HepG2 (cell line): ENCODE data around the gene THOC6. TPM values are rescaled to one million over a fixed set of nuclear protein-coding genes. Genes with fewer than 3 reads are reported as not detected.

Experiments used
- ATAC-seq: fragments of 200-7000 bp; cut with Tn5 transposase; 3 replicates; pipeline ENCODE4 v1.9.1; 2020; ENCODE audit warnings: mild to moderate bottlenecking, moderate library complexity
- BruUV-seq: library from RNA; stranded (reverse); fragments of 400-500 nt; replicated peaks from 2 replicates; lab custom pipeline; 2021; lab: Mats Ljungman, UMichigan
- CTCF ChIA-PET: fragments of 300-600 bp; formaldehyde crosslinking; extraction: SDS; loops from one replicate; lab custom pipeline; 2021; ENCODE audit warnings: low total read pairs, inconsistent platforms, low intra/inter-chr PET ratio; lab: Yijun Ruan, JAX
- POLR2A ChIA-PET: fragments of 350-600 bp; sonication (Branson Sonifier 250); formaldehyde crosslinking; loops from one replicate; lab custom pipeline; 2020; ENCODE audit warnings: antibody characterized with exemption, inconsistent platforms; lab: Yijun Ruan, JAX
- DNase-seq: peaks from one replicate; pipeline ENCODE4 v3.0.0-alpha.2; 2015; ENCODE audit warnings: low spot score
- FAIRE-seq: peaks from 3 replicates; lab custom pipeline; 2011; peaks lifted over from hg19 to GRCh38; lab: Jason Lieb, UNC
- H2AFZ ChIP-seq: one replicate; pipeline ENCODE4 v1.6.1; 2011; ENCODE audit warnings: low read length, inconsistent platforms
- H3K27ac ChIP-seq: fragments of 300-600 bp; 3 replicates; pipeline ENCODE4 v1.8.0; 2011; ENCODE audit warnings: mixed run types, mild to moderate bottlenecking, mixed read lengths, low read length, inconsistent platforms; ENCODE audit not compliant: insufficient read depth; ENCODE audit errors: extremely low read length
- H3K27me3 ChIP-seq, 2 experiments: fragments of 200-600 bp in 1 of 2; 2 replicates in 1 of 2; 3 replicates in 1 of 2; pipeline versions ENCODE4 v1.6.0 to v1.8.0; 2011; ENCODE audit warnings: low read length in 2 of 2, mild to moderate bottlenecking in 2 of 2, moderate library complexity in 2 of 2, inconsistent platforms in 1 of 2; ENCODE audit not compliant: insufficient read depth in 2 of 2, control insufficient read depth in 1 of 2
- H3K36me3 ChIP-seq, 2 experiments: fragments of 200-600 bp in 1 of 2; replicated peaks in 1 of 2; 2 replicates in 1 of 2; 3 replicates in 1 of 2; pipeline versions ENCODE4 v1.5.1 to v1.8.0; 2011; ENCODE audit warnings: low read length in 2 of 2, inconsistent platforms in 1 of 2; ENCODE audit not compliant: insufficient read depth in 2 of 2, control insufficient read depth in 1 of 2
- H3K4me1 ChIP-seq: 2 replicates; pipeline ENCODE4 v1.5.1; 2012; ENCODE audit warnings: low read length, inconsistent platforms; ENCODE audit not compliant: insufficient read depth
- H3K4me2 ChIP-seq: 2 replicates; pipeline ENCODE4 v1.6.0; 2011; ENCODE audit warnings: low read depth, low read length, inconsistent platforms
- H3K4me3 ChIP-seq, 3 experiments: fragments of 200-600 bp in 1 of 3; sonication (generic), shearing (Covaris generic) in 1 of 3; replicated peaks in 1 of 3; 2 replicates each; pipeline ENCODE4 v1.5.1; 2011 to 2016; ENCODE audit warnings: low read length in 3 of 3, inconsistent platforms in 2 of 3, low read depth in 2 of 3, mild to moderate bottlenecking in 2 of 3, control low read depth in 1 of 3, mixed read lengths in 1 of 3; ENCODE audit not compliant: insufficient read depth in 1 of 3
- H3K79me2 ChIP-seq: one replicate; pipeline ENCODE4 v1.6.1; 2011; ENCODE audit warnings: low read length, inconsistent platforms; ENCODE audit not compliant: insufficient read depth
- H3K9ac ChIP-seq: 2 replicates; pipeline ENCODE4 v1.6.0; 2011; ENCODE audit warnings: mild to moderate bottlenecking, low read depth, low read length, inconsistent platforms; ENCODE audit not compliant: insufficient read depth
- H3K9me3 ChIP-seq: 2 replicates; pipeline ENCODE4 v1.5.1; 2012; ENCODE audit warnings: mild to moderate bottlenecking, low read length
- H4K20me1 ChIP-seq: 2 replicates; pipeline ENCODE4 v1.6.0; 2011; ENCODE audit warnings: inconsistent platforms, mild to moderate bottlenecking, low read length, moderate library complexity; ENCODE audit not compliant: insufficient read depth
- HES4 ChIP-seq: sonication (generic); formaldehyde crosslinking; IDR thresholded peaks from 2 replicates; pipeline ENCODE4 v1.9.0; 2021; ENCODE audit warnings: mild to moderate bottlenecking, missing genetic modification reagents, borderline replicate concordance
- IRF2 ChIP-seq: IDR thresholded peaks from 2 replicates; pipeline ENCODE4 v1.6.1; 2018; ENCODE audit warnings: missing genetic modification reagents, missing compliant biosample characterization
- ISX ChIP-seq: sonication (generic); formaldehyde crosslinking; conservative IDR thresholded peaks from 2 replicates; pipeline ENCODE4 v1.5.0; 2020; ENCODE audit warnings: missing genetic modification reagents
- KLF9 ChIP-seq: IDR thresholded peaks from 2 replicates; pipeline ENCODE4 v1.6.1; 2016; ENCODE audit warnings: low read depth
- MIER2 ChIP-seq: IDR thresholded peaks from 2 replicates; pipeline ENCODE4 v1.6.1; 2016; ENCODE audit warnings: missing biosample characterization, missing genetic modification reagents
- NRL ChIP-seq: sonication (generic); formaldehyde crosslinking; IDR thresholded peaks from 2 replicates; pipeline ENCODE4 v1.5.0; 2020; ENCODE audit warnings: missing genetic modification reagents, mild to moderate bottlenecking, moderate library complexity, borderline replicate concordance
- PAWR ChIP-seq: sonication (generic); formaldehyde crosslinking; IDR thresholded peaks from 2 replicates; pipeline ENCODE4 v1.4.0; 2020; ENCODE audit warnings: missing genetic modification reagents, mild to moderate bottlenecking, borderline replicate concordance
- SRY ChIP-seq: sonication (generic); formaldehyde crosslinking; IDR thresholded peaks from 2 replicates; pipeline ENCODE4 v1.8.0; 2022; ENCODE audit warnings: mild to moderate bottlenecking, missing genetic modification reagents
- WIZ ChIP-seq: sonication (generic); formaldehyde crosslinking; IDR thresholded peaks from 2 replicates; pipeline ENCODE4 v1.5.1; 2020; ENCODE audit warnings: mild to moderate bottlenecking, missing genetic modification reagents
- ZNF136 ChIP-seq: sonication (generic); formaldehyde crosslinking; IDR thresholded peaks from 2 replicates; pipeline ENCODE4 v1.8.1; 2022; ENCODE audit warnings: low read depth, mild to moderate bottlenecking, moderate library complexity, missing genetic modification reagents
- ZNF317 ChIP-seq: sonication (generic); formaldehyde crosslinking; IDR thresholded peaks from 2 replicates; pipeline ENCODE4 v1.5.0; 2020; ENCODE audit warnings: mild to moderate bottlenecking, missing genetic modification reagents
- ZNF441 ChIP-seq: sonication (generic); formaldehyde crosslinking; IDR thresholded peaks from 2 replicates; pipeline ENCODE4 v1.7.0; 2021; ENCODE audit warnings: missing genetic modification reagents, borderline replicate concordance
- ZNF550 ChIP-seq: sonication (generic); formaldehyde crosslinking; IDR thresholded peaks from 2 replicates; pipeline ENCODE4 v1.4.0; 2020; ENCODE audit warnings: mild to moderate bottlenecking, missing genetic modification reagents, borderline replicate concordance
- ZNF598 ChIP-seq: sonication (generic); formaldehyde crosslinking; IDR thresholded peaks from 2 replicates; pipeline ENCODE4 v1.5.1; 2020; ENCODE audit warnings: mild to moderate bottlenecking, missing genetic modification reagents, borderline replicate concordance
- ZSCAN22 ChIP-seq: sonication (generic); formaldehyde crosslinking; IDR thresholded peaks from 2 replicates; pipeline ENCODE4 v1.4.0; 2020; ENCODE audit warnings: mild to moderate bottlenecking, missing genetic modification reagents
- WGBS: methylation state at CpG from one replicate; pipeline ENCODE4 v1.1.6; 2017; ENCODE audit warnings: low lambda C conversion rate; 5-methylcytosine and 5-hydroxymethylcytosine counted together
- in situ Hi-C: cut with HindIII; loops from 2 replicates; pipeline ENCODE4 v1.10.0; 2017; ENCODE audit warnings: low pct_unique_long_range_greater_than_20kb; ENCODE audit not compliant: extremely low pct_ligation_motif_present
- intact Hi-C: fragments of 100-400 bp; cut with micrococcal nuclease; formaldehyde crosslinking; loops from one replicate; pipeline ENCODE4 v1.10.0; 2022; ENCODE audit not compliant: unreplicated experiment
- polyA plus RNA-seq, 8 experiments: library from polyadenylated mRNA; depleted of rRNA in 3 of 8; stranded (reverse) in 7 of 8; unstranded in 1 of 8; fragments of >200 nt; fragmentation: Illumina TruSeq in 4 of 8; extraction: Trizol in 4 of 8; gene quantifications; 2 replicates each; pipeline versions ENCODE4 v1.2.1 to v1.2.3, GENCODE V29; 2011 to 2016; ENCODE audit warnings: low read depth in 4 of 8, missing spikeins in 1 of 8, mixed read lengths in 1 of 8; ENCODE audit not compliant: insufficient read depth in 1 of 8
- total RNA-seq, 5 experiments: library from RNA; depleted of rRNA; stranded (reverse); fragments of >200 nt; fragmentation: Illumina TruSeq; extraction: Trizol; gene quantifications; 2 replicates each; pipeline ENCODE4 v1.2.3, GENCODE V29; 2016; ENCODE audit warnings: low read depth in 1 of 5
- TF ChIP-seq, protein P1 (sequence below): sonication (generic); formaldehyde crosslinking; IDR thresholded peaks from 2 replicates; pipeline ENCODE4 v1.4.0; 2020; ENCODE audit warnings: missing genetic modification reagents, borderline replicate concordance
- TF ChIP-seq, protein P2 (sequence below): sonication (generic); formaldehyde crosslinking; IDR thresholded peaks from 2 replicates; pipeline ENCODE4 v1.4.0; 2020; ENCODE audit warnings: missing genetic modification reagents, borderline replicate concordance
- TF ChIP-seq, protein P3 (sequence below): sonication (generic); formaldehyde crosslinking; IDR thresholded peaks from 2 replicates; pipeline ENCODE4 v1.5.1; 2020; ENCODE audit warnings: missing genetic modification reagents, mild to moderate bottlenecking, borderline replicate concordance
- TF ChIP-seq, protein P4 (sequence below): sonication (generic); formaldehyde crosslinking; IDR thresholded peaks from 2 replicates; pipeline ENCODE4 v1.8.1; 2022; ENCODE audit warnings: mild to moderate bottlenecking, missing genetic modification reagents

The THOC6 gene
- total and polyA plus RNA-seq, 2 of the 13 experiments (the other 11 are each of a cell fraction or from before 2014, with no cell fraction given): 32.1 to 37.0 TPM

DNA sequence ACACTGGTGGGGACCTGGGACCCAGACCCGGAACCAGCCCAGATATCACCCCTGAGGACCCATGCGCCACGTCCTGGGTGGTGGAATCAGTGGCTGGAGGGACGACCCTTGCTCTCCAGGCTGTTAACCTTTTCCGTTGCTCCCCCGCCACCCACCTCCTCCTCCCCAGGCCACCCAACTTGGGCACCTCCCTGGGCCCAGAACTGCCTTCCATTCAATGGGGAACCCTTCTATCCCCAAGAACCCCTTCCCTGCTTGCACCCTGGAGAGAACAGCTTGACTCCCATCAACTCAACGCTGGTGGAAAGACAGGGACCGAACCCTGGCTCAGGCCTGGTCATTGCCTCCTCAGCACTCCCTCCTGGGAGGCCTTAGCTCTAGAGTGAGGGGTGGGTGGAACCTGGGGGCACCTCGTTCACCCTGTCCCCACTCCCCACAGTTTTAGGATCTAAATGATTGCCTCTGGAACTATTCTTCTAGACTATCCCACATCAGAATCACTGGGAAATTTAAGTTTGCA is 35.9 kb downstream of the THOC6 start:
- no peak overlapping the region for H2AFZ ChIP-seq
- BruUV-seq: TSS peak; percentile 74
- peak; percentile 7; the same call in 2 of the 3 replicates for ATAC-seq
- H3K9me3 ChIP-seq: no peaks in the 10 kb centered on the region
- intact Hi-C loops (loop anchor here (1.0 to 2.0 kb wide), 3 partner anchors 28 to 69 kb away; no protein-coding TSS in a partner anchor), in situ Hi-C loops (no loop called here)
- H3K27me3 ChIP-seq: no peaks in the 10 kb centered on the region
- no peaks in the 10 kb centered on the region for H4K20me1 ChIP-seq
- peaks cover 20% of the 10 kb centered on the region for H3K4me1 ChIP-seq
- H3K4me2 ChIP-seq: peak overlapping the region; percentile 99
- H3K4me3 ChIP-seq: peak overlapping the region; percentile 74 to 91 (median 90); a peak in 5 of 6 replicates
- no peaks in the 10 kb centered on the region for H3K79me2 ChIP-seq
- POLR2A ChIA-PET: interaction anchor here (0.7 to 3.0 kb wide), 20 partner anchors 10 to 1291 kb away, joined by 3 to 30 read pairs (median 4); partner anchors contain the start of genes PAM16, PAQR4, TNFRSF12A and ZNF205
- 7% methylated on average over 9 of the region's 9 CpGs for WGBS
- no peak for FAIRE-seq
- no peak for DNase-seq
- peak overlapping the region; percentile 77 for H3K9ac ChIP-seq
- CTCF ChIA-PET: interaction anchor here (0.7 to 1.6 kb wide), 5 partner anchors 26 to 42 kb away, joined by 3 to 8 read pairs (median 7); no protein-coding TSS in a partner anchor
- H3K36me3 ChIP-seq: no peaks in the 10 kb centered on the region
- peak overlapping the region; percentile 55 for H3K27ac ChIP-seq
- TF ChIP-seq KLF9 (CRISPR knock-in tag) (no peak), ZNF136 (CRISPR knock-in tag) (no peak), ZNF598 (no peak), ISX (CRISPR knock-in tag) (no peak), ZSCAN22 (CRISPR knock-in tag) (no peak), NRL (CRISPR knock-in tag) (no peak; the same call in 1 of the 2 replicates), IRF2 (CRISPR knock-in tag) (no peak), WIZ (no peak), ZNF441 (no peak), SRY (CRISPR knock-in tag) (0 out of 2 replicates have a peak, but pooled peaks have one; percentile 2), MIER2 (CRISPR knock-in tag) (no peak), PAWR (CRISPR knock-in tag) (no peak), ZNF550 (no peak), ZNF317 (CRISPR knock-in tag) (peak; percentile 10; the same call in 1 of the 2 replicates), HES4 (0 out of 2 replicates have a peak, but pooled peaks have one; percentile 4)
- TF ChIP-seq, protein P1, sequence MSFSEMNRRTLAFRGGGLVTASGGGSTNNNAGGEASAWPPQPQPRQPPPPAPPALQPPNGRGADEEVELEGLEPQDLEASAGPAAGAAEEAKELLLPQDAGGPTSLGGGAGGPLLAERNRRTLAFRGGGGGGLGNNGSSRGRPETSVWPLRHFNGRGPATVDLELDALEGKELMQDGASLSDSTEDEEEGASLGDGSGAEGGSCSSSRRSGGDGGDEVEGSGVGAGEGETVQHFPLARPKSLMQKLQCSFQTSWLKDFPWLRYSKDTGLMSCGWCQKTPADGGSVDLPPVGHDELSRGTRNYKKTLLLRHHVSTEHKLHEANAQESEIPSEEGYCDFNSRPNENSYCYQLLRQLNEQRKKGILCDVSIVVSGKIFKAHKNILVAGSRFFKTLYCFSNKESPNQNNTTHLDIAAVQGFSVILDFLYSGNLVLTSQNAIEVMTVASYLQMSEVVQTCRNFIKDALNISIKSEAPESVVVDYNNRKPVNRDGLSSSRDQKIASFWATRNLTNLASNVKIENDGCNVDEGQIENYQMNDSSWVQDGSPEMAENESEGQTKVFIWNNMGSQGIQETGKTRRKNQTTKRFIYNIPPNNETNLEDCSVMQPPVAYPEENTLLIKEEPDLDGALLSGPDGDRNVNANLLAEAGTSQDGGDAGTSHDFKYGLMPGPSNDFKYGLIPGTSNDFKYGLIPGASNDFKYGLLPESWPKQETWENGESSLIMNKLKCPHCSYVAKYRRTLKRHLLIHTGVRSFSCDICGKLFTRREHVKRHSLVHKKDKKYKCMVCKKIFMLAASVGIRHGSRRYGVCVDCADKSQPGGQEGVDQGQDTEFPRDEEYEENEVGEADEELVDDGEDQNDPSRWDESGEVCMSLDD (CRISPR knock-in tag): no peak
- TF ChIP-seq, protein P2, sequence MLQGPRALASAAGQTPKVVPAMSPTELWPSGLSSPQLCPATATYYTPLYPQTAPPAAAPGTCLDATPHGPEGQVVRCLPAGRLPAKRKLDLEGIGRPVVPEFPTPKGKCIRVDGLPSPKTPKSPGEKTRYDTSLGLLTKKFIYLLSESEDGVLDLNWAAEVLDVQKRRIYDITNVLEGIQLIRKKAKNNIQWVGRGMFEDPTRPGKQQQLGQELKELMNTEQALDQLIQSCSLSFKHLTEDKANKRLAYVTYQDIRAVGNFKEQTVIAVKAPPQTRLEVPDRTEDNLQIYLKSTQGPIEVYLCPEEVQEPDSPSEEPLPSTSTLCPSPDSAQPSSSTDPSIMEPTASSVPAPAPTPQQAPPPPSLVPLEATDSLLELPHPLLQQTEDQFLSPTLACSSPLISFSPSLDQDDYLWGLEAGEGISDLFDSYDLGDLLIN: no peak
- TF ChIP-seq, protein P3, sequence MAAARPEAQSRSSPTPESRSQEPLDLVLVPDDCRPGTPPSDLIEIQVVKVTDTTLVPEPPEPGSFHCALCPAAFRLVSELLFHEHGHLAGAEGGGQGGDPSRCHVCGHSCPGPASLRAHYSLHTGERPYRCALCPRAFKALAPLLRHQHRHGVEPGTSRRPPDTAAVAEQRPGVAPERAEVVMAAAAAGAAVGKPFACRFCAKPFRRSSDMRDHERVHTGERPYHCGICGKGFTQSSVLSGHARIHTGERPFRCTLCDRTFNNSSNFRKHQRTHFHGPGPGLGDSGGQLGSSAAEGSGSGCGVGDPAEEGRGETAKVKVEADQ: no peak
- TF ChIP-seq, protein P4, sequence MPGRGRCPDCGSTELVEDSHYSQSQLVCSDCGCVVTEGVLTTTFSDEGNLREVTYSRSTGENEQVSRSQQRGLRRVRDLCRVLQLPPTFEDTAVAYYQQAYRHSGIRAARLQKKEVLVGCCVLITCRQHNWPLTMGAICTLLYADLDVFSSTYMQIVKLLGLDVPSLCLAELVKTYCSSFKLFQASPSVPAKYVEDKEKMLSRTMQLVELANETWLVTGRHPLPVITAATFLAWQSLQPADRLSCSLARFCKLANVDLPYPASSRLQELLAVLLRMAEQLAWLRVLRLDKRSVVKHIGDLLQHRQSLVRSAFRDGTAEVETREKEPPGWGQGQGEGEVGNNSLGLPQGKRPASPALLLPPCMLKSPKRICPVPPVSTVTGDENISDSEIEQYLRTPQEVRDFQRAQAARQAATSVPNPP (CRISPR knock-in tag): no peak
